Vagina (tissue), 2 donors: ENCODE data around the gene MYRIP.

Experiments used
- POLR2A ChIP-seq, 2 donors: fragments of 450-650 bp; IDR thresholded peaks; one replicate each; pipeline ENCODE4 v1.6.1; 2017; ENCODE audit warnings: antibody characterized with exemption in 2 of 2, mild to moderate bottlenecking in 2 of 2, moderate library complexity in 2 of 2
- POLR2AphosphoS5 ChIP-seq, 2 donors: sonication (generic); formaldehyde crosslinking; IDR thresholded peaks; one replicate each; pipeline ENCODE4 v1.9.0; 2017; ENCODE audit warnings: antibody characterized with exemption in 2 of 2, mild to moderate bottlenecking in 2 of 2, low read depth in 1 of 2; ENCODE audit not compliant: insufficient read depth in 1 of 2
- TF ChIP-seq, protein P1 (sequence below), 3 experiments: fragments of 450-650 bp in 2 of 3; fragments of 200-600 bp in 1 of 3; sonication (generic) in 1 of 3; IDR thresholded peaks; one replicate each; pipeline ENCODE4 v1.5.1; 2017 to 2019; ENCODE audit warnings: antibody characterized with exemption in 3 of 3, mild to moderate bottlenecking in 2 of 3, moderate library complexity in 2 of 3

DNA sequence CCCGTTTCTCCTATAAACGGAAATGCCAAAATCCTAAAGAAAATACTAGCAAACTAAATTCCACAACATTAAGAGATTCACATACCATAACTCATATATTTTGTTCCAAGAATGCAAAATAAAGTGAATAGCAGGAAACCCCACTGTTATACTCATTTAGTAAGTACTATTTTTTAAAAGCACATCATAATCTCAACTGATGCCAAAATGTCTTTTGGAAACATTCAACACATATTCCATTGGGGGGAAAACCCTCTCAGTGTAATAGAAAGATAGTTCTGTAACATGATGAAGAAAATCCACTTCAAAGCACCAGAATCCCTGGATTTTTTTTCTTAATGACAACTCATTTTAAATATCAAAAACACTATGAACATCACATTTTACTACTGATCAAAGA, 407.1 kb downstream of the MYRIP start:
- TF ChIP-seq, protein P1, sequence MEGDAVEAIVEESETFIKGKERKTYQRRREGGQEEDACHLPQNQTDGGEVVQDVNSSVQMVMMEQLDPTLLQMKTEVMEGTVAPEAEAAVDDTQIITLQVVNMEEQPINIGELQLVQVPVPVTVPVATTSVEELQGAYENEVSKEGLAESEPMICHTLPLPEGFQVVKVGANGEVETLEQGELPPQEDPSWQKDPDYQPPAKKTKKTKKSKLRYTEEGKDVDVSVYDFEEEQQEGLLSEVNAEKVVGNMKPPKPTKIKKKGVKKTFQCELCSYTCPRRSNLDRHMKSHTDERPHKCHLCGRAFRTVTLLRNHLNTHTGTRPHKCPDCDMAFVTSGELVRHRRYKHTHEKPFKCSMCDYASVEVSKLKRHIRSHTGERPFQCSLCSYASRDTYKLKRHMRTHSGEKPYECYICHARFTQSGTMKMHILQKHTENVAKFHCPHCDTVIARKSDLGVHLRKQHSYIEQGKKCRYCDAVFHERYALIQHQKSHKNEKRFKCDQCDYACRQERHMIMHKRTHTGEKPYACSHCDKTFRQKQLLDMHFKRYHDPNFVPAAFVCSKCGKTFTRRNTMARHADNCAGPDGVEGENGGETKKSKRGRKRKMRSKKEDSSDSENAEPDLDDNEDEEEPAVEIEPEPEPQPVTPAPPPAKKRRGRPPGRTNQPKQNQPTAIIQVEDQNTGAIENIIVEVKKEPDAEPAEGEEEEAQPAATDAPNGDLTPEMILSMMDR (IDR thresholded peaks at IDR 0.05) = no peak
- TF ChIP-seq POLR2AphosphoS5 (IDR thresholded peaks at IDR 0.05; ENCODE audit: insufficient read depth in 1 of 2, low read depth in 1 of 2) (no peak), POLR2A (IDR thresholded peaks at IDR 0.05) (no peak)
